NCI-H146 treated with DMSO at 0.1 percent for 48 hours (cell line): ENCODE results near the gene C1orf174.
"Not testable (repeated sequence)": the region's sequence is repeated elsewhere in the genome, so short reads cannot be mapped to it uniquely, and the experiment has no call there.

ENCODE experiments used
- DNase-seq: peaks from one replicate; lab custom pipeline; 2025; ENCODE audit not compliant: unreplicated experiment; lab: John Stamatoyannopoulos, UW

C1orf174 gene

GRCh38 chr1:3926956-3927355 lies 26.9 kb upstream of the C1orf174 start:
- no peak for DNase-seq

GRCh38 chr1:3925762-3926161 lies 25.7 kb upstream of the C1orf174 start:
- DNase-seq = no peak

GRCh38 chr1:3925256-3925655 lies 25.2 kb upstream of the C1orf174 start:
- no peak for DNase-seq

GRCh38 chr1:3924825-3925220 lies 24.8 kb upstream of the C1orf174 start:
- DNase-seq = peak; percentile 27

- no peak for DNase-seq
These were observed 24.2 kb upstream of the C1orf174 start for GRCh38 chr1:3924186-3924824.

GRCh38 chr1:3923378-3924185 lies 23.5 kb upstream of the C1orf174 start:
- DNase-seq = no peak

- DNase-seq = no peak
These were observed 22.8 kb upstream of the C1orf174 start for GRCh38 chr1:3922851-3923250.

GRCh38 chr1:3922201-3922725 lies 22.2 kb upstream of the C1orf174 start:
- no peak for DNase-seq

GRCh38 chr1:3921765-3922164 lies 21.7 kb upstream of the C1orf174 start:
- DNase-seq = no peak

GRCh38 chr1:3919706-3920105 lies 19.6 kb upstream of the C1orf174 start:
- no peak for DNase-seq

- peak; percentile 61 for DNase-seq
These were observed 19.0 kb upstream of the C1orf174 start for GRCh38 chr1:3918966-3919611.

GRCh38 chr1:3918359-3918758 lies 18.3 kb upstream of the C1orf174 start:
- not testable (repeated sequence) for DNase-seq

- DNase-seq = no peak
These were observed 17.7 kb upstream of the C1orf174 start for GRCh38 chr1:3917761-3918160.

GRCh38 chr1:3915551-3916121 lies 15.6 kb upstream of the C1orf174 start:
- DNase-seq = no peak

GRCh38 chr1:3914911-3915310 lies 14.8 kb upstream of the C1orf174 start:
- DNase-seq = no peak

GRCh38 chr1:3914331-3914851 lies 14.3 kb upstream of the C1orf174 start:
- DNase-seq = no peak

- no peak for DNase-seq
These were observed 13.0 kb upstream of the C1orf174 start for GRCh38 chr1:3912809-3913685.

- DNase-seq = no peak
These were observed 12.1 kb upstream of the C1orf174 start for GRCh38 chr1:3911981-3912808.
